BJ (cell line): ENCODE results near the gene NOM1. TPM values are rescaled to one million over a fixed set of nuclear protein-coding genes. Genes with fewer than 3 reads are reported as not detected.

ENCODE experiments used
- CTCF ChIA-PET: fragments of 350-600 bp; formaldehyde crosslinking; extraction: SDS; loops from one replicate; lab custom pipeline; 2021; ENCODE audit warnings: antibody characterized with exemption, inconsistent platforms; lab: Yijun Ruan, JAX
- POLR2A ChIA-PET: fragments of 300-600 bp; sonication (Branson Sonifier 250); formaldehyde crosslinking; extraction: SDS; loops from one replicate; lab custom pipeline; 2021; ENCODE audit warnings: antibody characterized with exemption; lab: Charles Lee
- DNase-seq: peaks from one replicate; pipeline ENCODE4 v3.0.0-alpha.2; 2011; ENCODE audit warnings: low read depth
- H3K27me3 ChIP-seq: 2 replicates; pipeline ENCODE4 v1.6.0; 2011; ENCODE audit warnings: low read length; ENCODE audit not compliant: control insufficient read depth, insufficient read depth
- H3K36me3 ChIP-seq: 2 replicates; pipeline ENCODE4 v1.5.1; 2011; ENCODE audit warnings: low read length; ENCODE audit not compliant: control insufficient read depth, insufficient read depth
- H3K4me3 ChIP-seq: 2 replicates; pipeline ENCODE4 v1.5.1; 2011; ENCODE audit warnings: low read depth, mild to moderate bottlenecking, control low read depth, low read length
- CTCF ChIP-seq: IDR thresholded peaks from 2 replicates; pipeline ENCODE4 v1.5.1; 2011; ENCODE audit warnings: low read depth, mild to moderate bottlenecking, control low read depth, inconsistent platforms, low read length, moderate library complexity; ENCODE audit not compliant: insufficient read depth
- polyA plus RNA-seq: library from polyadenylated mRNA; depleted of rRNA; stranded (reverse); fragments of >200 nt; gene quantifications from 2 replicates; pipeline ENCODE4 v1.2.3, GENCODE V29; 2011

Gene NOM1
- polyA plus RNA-seq, 1 experiment, result 8.0 TPM

GRCh38 chr7:157000741-157001653 is 51.5 kb downstream of the NOM1 start:
- ChIA-PET POLR2A (no interaction called here), CTCF (no interaction called here)
- H3K27me3 ChIP-seq, result peaks cover 53% of the 10 kb centered on the region
- DNase-seq, result no peak
- no peak overlapping the region for H3K4me3 ChIP-seq
- no peaks in the 10 kb centered on the region for H3K36me3 ChIP-seq
- TF ChIP-seq CTCF, result no peak

GRCh38 chr7:157001920-157002818 is 52.7 kb downstream of the NOM1 start:
- no peak for DNase-seq
- Histone ChIP-seq H3K36me3 (no peaks in the 10 kb centered on the region), H3K27me3 (peaks cover 59% of the 10 kb centered on the region), H3K4me3 (no peak overlapping the region)
- ChIA-PET POLR2A (no interaction called here), CTCF (interaction anchor here (1.3 kb wide), 1 partner anchor 32 kb away, joined by 3 read pairs; no protein-coding TSS in a partner anchor)
- TF ChIP-seq CTCF, result no peak

- H3K4me3 ChIP-seq, result no peak overlapping the region
- CTCF ChIA-PET, result interaction anchor here (1.3 kb wide), 1 partner anchor 33 kb away, joined by 3 read pairs; no protein-coding TSS in a partner anchor
- no peaks in the 10 kb centered on the region for H3K36me3 ChIP-seq
- H3K27me3 ChIP-seq, result peaks cover 62% of the 10 kb centered on the region
- no peak for DNase-seq
- no peak for TF ChIP-seq CTCF
- POLR2A ChIA-PET, result no interaction called here
These were observed 53.4 kb downstream of the NOM1 start for GRCh38 chr7:157002819-157003421.

- POLR2A ChIA-PET, result no interaction called here
- no peak for TF ChIP-seq CTCF
- CTCF ChIA-PET, result interaction anchor here (1.3 kb wide), 1 partner anchor 33 kb away, joined by 3 read pairs; no protein-coding TSS in a partner anchor
These were observed 53.9 kb downstream of the NOM1 start for GRCh38 chr7:157003445-157003755.

More at GRCh38 chr7:157003445-157003755, 53.9 kb downstream of the NOM1 start:
- no peak for DNase-seq
- Histone ChIP-seq H3K4me3 (no peak overlapping the region), H3K27me3 (peaks cover 66% of the 10 kb centered on the region), H3K36me3 (no peaks in the 10 kb centered on the region)
